Measurements from ENCODE around the gene SIX2. TPM values are rescaled to one million over a fixed set of nuclear protein-coding genes. Genes with fewer than 3 reads are reported as not detected.

SIX2 gene
- total and polyA plus RNA-seq, 2 of the 8 experiments (the other 6 are each of a cell fraction or from before 2014, with no cell fraction given): 0.47 to 1.0 TPM

DNA sequence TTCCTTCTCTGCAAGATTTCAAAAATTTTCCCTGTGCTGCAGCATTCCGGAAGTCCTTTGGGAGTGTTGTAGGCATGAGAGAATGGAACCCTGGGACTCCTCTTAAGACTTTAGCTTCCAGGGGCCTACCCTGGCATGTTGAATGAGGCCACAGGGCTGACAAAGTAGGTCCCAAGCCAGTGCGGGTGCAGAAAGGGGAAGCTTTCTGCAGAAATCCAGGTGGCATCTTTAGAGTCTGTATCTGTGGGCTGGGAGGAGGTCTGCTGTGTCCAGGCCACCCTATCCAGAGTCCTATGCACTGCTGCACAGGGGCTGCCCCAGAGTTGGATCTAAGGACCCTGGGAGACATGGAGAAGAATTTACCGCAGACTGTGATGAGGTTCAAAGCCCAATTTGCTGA, 1.9 kb upstream of the SIX2 start:
- peaks cover 0 to 17% (median 0%) of the 10 kb centered on the region in 4 experiments; a peak in 1 of 8 replicates for H3K36me3 ChIP-seq (ENCODE audit: control insufficient read depth in 2 of 4, insufficient read depth in 4 of 4, low read length in 3 of 4)
- H4K8ac ChIP-seq (ENCODE audit: extremely low read depth, insufficient read depth, low read length): no peak overlapping the region
- CTCF ChIA-PET (ENCODE audit: partially characterized antibody): interaction anchor here (0.9 to 5.5 kb wide), 5 partner anchors 11 to 484 kb away, joined by 3 to 61 read pairs (median 5); no protein-coding TSS in a partner anchor
- H3K4ac ChIP-seq (replicated peaks; ENCODE audit: insufficient read length, low read depth, low read length): no peak overlapping the region
- H2BK20ac ChIP-seq (ENCODE audit: low read length): no peak overlapping the region
- no peak overlapping the region; the same call in 1 of the 2 replicates for H3K18ac ChIP-seq (ENCODE audit: extremely low read depth, low read length)
- no peak overlapping the region for H4K91ac ChIP-seq (replicated peaks; ENCODE audit: insufficient read length, low read length)
- TF ChIP-seq RNF2 (IDR thresholded peaks at IDR 0.05; ENCODE audit: borderline replicate concordance, low read depth, low read length, missing control alignments, poor library complexity, severe bottlenecking): peak; percentile 42
- TF ChIP-seq BRCA1 (IDR thresholded peaks at IDR 0.05; ENCODE audit: low read depth, low read length): no peak
- peak; percentile 10; the same call in 1 of the 2 replicates for TF ChIP-seq SUZ12 (IDR thresholded peaks at IDR 0.05; ENCODE audit: low read length)
- 65% methylated on average over 3 of the region's 3 CpGs; no CpG with 5 or more reads in 1 of the 2 experiments for WGBS, 2 experiments (ENCODE audit: extremely low coverage in 1 of 2, insufficient coverage in 1 of 2, insufficient read length in 1 of 2, insufficient replicate concordance in 2 of 2, low coverage in 1 of 2, low lambda C conversion rate in 2 of 2, missing lambda C conversion rate in 1 of 2)
- peaks cover 59 to 81% (median 77%) of the 10 kb centered on the region in 4 experiments for H3K27me3 ChIP-seq (replicated peaks in 1 of 4; ENCODE audit: control insufficient read depth in 3 of 4, extremely low read depth in 1 of 4, insufficient read depth in 3 of 4, low read length in 3 of 4)
- no peaks in the 10 kb centered on the region for H3K79me1 ChIP-seq (ENCODE audit: low read depth, low read length)
- no peak overlapping the region for H2BK15ac ChIP-seq (ENCODE audit: low read length)
- peak overlapping the region in 1 of 2 experiments; percentile 85; a peak in 2 of 4 replicates for H3K4me2 ChIP-seq (ENCODE audit: insufficient read depth in 1 of 2, low read depth in 2 of 2, low read length in 2 of 2)
- H3K9ac ChIP-seq (replicated peaks in 1 of 4; ENCODE audit: extremely low read depth in 1 of 4, low read depth in 3 of 4, low read length in 3 of 4): no peak overlapping the region
- H3K27ac ChIP-seq (ENCODE audit: low read depth, low read length): no peak overlapping the region
- H4K20me1 ChIP-seq (replicated peaks in 1 of 2; ENCODE audit: control insufficient read depth in 1 of 2, insufficient read depth in 2 of 2, low read length in 2 of 2): peaks cover 6 to 24% of the 10 kb centered on the region in 2 experiments
- peaks cover 0 to 27% (median 13%) of the 10 kb centered on the region in 4 experiments; a peak in 5 of 7 replicates for H3K4me1 ChIP-seq (replicated peaks in 1 of 4; ENCODE audit: control insufficient read depth in 3 of 4, insufficient read depth in 4 of 4, low read length in 3 of 4)
- no peak overlapping the region; the same call in 1 of the 2 replicates for H2BK12ac ChIP-seq (ENCODE audit: low read depth, low read length)
- no peak overlapping the region for H2BK120ac ChIP-seq (replicated peaks; ENCODE audit: low read depth, low read length)
- H4K5ac ChIP-seq (ENCODE audit: insufficient read length, low read depth, low read length): no peak overlapping the region
- FAIRE-seq: no peak
- H3K79me2 ChIP-seq (ENCODE audit: control insufficient read depth in 1 of 2, insufficient read depth in 2 of 2, low read length in 2 of 2): no peaks in the 10 kb centered on the region
- no peak overlapping the region for H3K56ac ChIP-seq (replicated peaks; ENCODE audit: insufficient read length, low read depth, low read length)
- H3K23ac ChIP-seq (ENCODE audit: insufficient read length): no peak overlapping the region
- H2AFZ ChIP-seq (ENCODE audit: low read length): no peak overlapping the region
- no peak overlapping the region for H3K4me3 ChIP-seq (ENCODE audit: extremely low read depth in 1 of 4, insufficient read depth in 2 of 4, low read depth in 3 of 4, low read length in 4 of 4)
- POLR2A ChIA-PET (ENCODE audit: partially characterized antibody): interaction anchor here (1.2 to 2.2 kb wide), 5 partner anchors 10 to 159 kb away, joined by 3 to 6 read pairs (median 5); no protein-coding TSS in a partner anchor
- H3K14ac ChIP-seq (ENCODE audit: insufficient read length): no peak overlapping the region
- H2BK5ac ChIP-seq (ENCODE audit: low read depth, low read length): no peak overlapping the region
- H3K23me2 ChIP-seq (ENCODE audit: low read depth, low read length): peaks cover 12% of the 10 kb centered on the region
- no peaks in the 10 kb centered on the region for H3K9me3 ChIP-seq (ENCODE audit: insufficient read depth in 2 of 2, low read depth in 1 of 2, low read length in 1 of 2)
- DNase-seq (ENCODE audit: low read depth in 1 of 2, low spot score in 2 of 2): no peak
- no peak overlapping the region for H2AK5ac ChIP-seq (ENCODE audit: low read depth, low read length)
